Thyroid gland (tissue), 4 donors: Measurements from ENCODE around the gene MRPL12. TPM values are rescaled to one million over a fixed set of nuclear protein-coding genes. Genes with fewer than 3 reads are reported as not detected.
A peak's percentile ranks its signal among the peaks of the same experiment; 100 is the strongest.

Experiments used
- DNase-seq, 2 donors: peaks; one replicate each; pipeline ENCODE4 v3.0.0-alpha.2; 2019
- H3K27ac ChIP-seq, 3 donors: fragments of 200-600 bp; sonication (generic); 1 replicate in 2 of 3; 2 replicates in 1 of 3; pipeline ENCODE4 v1.5.1; 2016 to 2019; ENCODE audit warnings: mild to moderate bottlenecking in 1 of 3, moderate library complexity in 1 of 3
- H3K27me3 ChIP-seq: fragments of 200-600 bp; sonication (generic); one replicate; pipeline ENCODE4 v1.5.1; 2019
- H3K36me3 ChIP-seq, 2 donors: fragments of 200-600 bp; sonication (generic); one replicate each; pipeline ENCODE4 v1.5.1; 2016 to 2019
- H3K4me1 ChIP-seq, 2 donors: fragments of 200-600 bp; sonication (generic); one replicate each; pipeline ENCODE4 v1.5.1; 2017 to 2019
- H3K4me3 ChIP-seq, 3 donors: fragments of 200-600 bp; sonication (generic); replicated peaks in 1 of 3; 1 replicate in 2 of 3; 2 replicates in 1 of 3; pipeline ENCODE4 v1.5.1; 2016; ENCODE audit warnings: mild to moderate bottlenecking in 1 of 3
- H3K9me3 ChIP-seq: fragments of 200-600 bp; sonication (generic); one replicate; pipeline ENCODE4 v1.5.1; 2017
- CTCF ChIP-seq, 6 experiments: fragments of 200-600 bp in 3 of 6; fragments of 450-650 bp in 3 of 6; sonication (generic) in 3 of 6; IDR thresholded peaks; one replicate each; pipeline ENCODE4 v1.5.1; 2016 to 2019; ENCODE audit warnings: antibody characterized with exemption in 6 of 6, mild to moderate bottlenecking in 2 of 6, inconsistent platforms in 1 of 6, moderate library complexity in 1 of 6
- POLR2A ChIP-seq, 2 donors: fragments of 450-650 bp; IDR thresholded peaks; one replicate each; pipeline ENCODE4 v1.6.1; 2017; ENCODE audit warnings: antibody characterized with exemption in 2 of 2, mild to moderate bottlenecking in 2 of 2, moderate library complexity in 1 of 2
- WGBS, 2 donors: methylation state at CpG; one replicate each; pipeline ENCODE4 v1.1.5; 2017; 5-methylcytosine and 5-hydroxymethylcytosine counted together
- intact Hi-C: fragments of 100-400 bp; cut with DNase I; formaldehyde crosslinking; loops from one replicate; pipeline ENCODE4 v1.15.1; 2023
- total RNA-seq, 4 donors: library from RNA; depleted of rRNA; stranded (reverse); fragments of >200 nt; gene quantifications; one replicate each; pipeline ENCODE4 v1.2.3, GENCODE V29; 2016

Gene MRPL12
- total RNA-seq, 4 donors from 2014 or later, result 30.7 to 89.3 (median 46.4) TPM

- TF ChIP-seq CTCF (IDR thresholded peaks at IDR 0.05) (no peak), POLR2A (IDR thresholded peaks at IDR 0.05) (peak in 1 of 2 donors; percentile 80)
- Histone ChIP-seq H3K4me3 (peak within 1 kb of the TSS; percentile 55 to 100 (median 99)), H3K27me3 (no peaks in the 10 kb centered on the region), H3K27ac (peak within 1 kb of the TSS; percentile 42 to 78 (median 54)), H3K9me3 (no peaks in the 10 kb centered on the region), H3K36me3 (peaks cover 2 to 4% of the 10 kb centered on the region in 2 donors), H3K4me1 (peaks cover 16 to 23% of the 10 kb centered on the region in 2 donors)
- WGBS, 2 donors, result 0% methylated on average over 12 to 24 of the region's 96 CpGs
- intact Hi-C loops, result no loop called here
- DNase-seq, result peak; percentile 95 to 96
These were observed 36.6 kb upstream of the MRPL12 start, which contains the start of the genes CCDC137 and OXLD1 for GRCh38 chr17:81666342-81667191. Gene CCDC137, plus strand, starts transcription at chr17:81666737. Its CDS starts 30 bp downstream, at chr17:81666767. Gene OXLD1, minus strand, starts transcription at chr17:81666605. Its CDS starts 28 bp downstream, at chr17:81666577.

GRCh38 chr17:81667754-81668153 is 35.4 kb upstream of the MRPL12 start:
- intact Hi-C loops, result no loop called here
- 82 to 86% methylated on average over 18 of the region's 18 CpGs for WGBS, 2 donors

GRCh38 chr17:81672504-81672903 is 30.7 kb upstream of the MRPL12 start:
- Histone ChIP-seq H3K27me3 (no peaks in the 10 kb centered on the region), H3K36me3 (peaks cover 15 to 26% of the 10 kb centered on the region in 2 donors), H3K9me3 (no peaks in the 10 kb centered on the region), H3K27ac (no peak overlapping the region), H3K4me1 (peaks cover 0 to 10% of the 10 kb centered on the region in 2 donors), H3K4me3 (no peak overlapping the region)
- TF ChIP-seq POLR2A (IDR thresholded peaks at IDR 0.05) (no peak), CTCF (IDR thresholded peaks at IDR 0.05) (no peak)
- no peak for DNase-seq
- intact Hi-C loops, result no loop called here
- WGBS, 2 donors, result 92 to 93% methylated on average over 17 of the region's 18 CpGs

More at GRCh38 chr17:81667754-81668153, 35.4 kb upstream of the MRPL12 start:
- TF ChIP-seq POLR2A (IDR thresholded peaks at IDR 0.05) (no peak), CTCF (IDR thresholded peaks at IDR 0.05) (no peak)
- Histone ChIP-seq H3K4me1 (peaks cover 16 to 23% of the 10 kb centered on the region in 2 donors), H3K27ac (no peak overlapping the region), H3K36me3 (peaks cover 12 to 16% of the 10 kb centered on the region in 2 donors), H3K27me3 (no peaks in the 10 kb centered on the region), H3K4me3 (no peak overlapping the region), H3K9me3 (no peaks in the 10 kb centered on the region)
- DNase-seq, result no peak

GRCh38 chr17:81672954-81673353 is 30.2 kb upstream of the MRPL12 start:
- DNase-seq, result no peak
- Histone ChIP-seq H3K4me3 (no peak overlapping the region), H3K36me3 (peaks cover 15 to 26% of the 10 kb centered on the region in 2 donors), H3K9me3 (no peaks in the 10 kb centered on the region), H3K4me1 (peaks cover 0 to 5% of the 10 kb centered on the region in 2 donors), H3K27ac (no peak overlapping the region), H3K27me3 (no peaks in the 10 kb centered on the region)
- 89 to 93% methylated on average over 8 to 11 of the region's 16 CpGs for WGBS, 2 donors
- TF ChIP-seq CTCF (IDR thresholded peaks at IDR 0.05), result no peak
- no peak for TF ChIP-seq POLR2A (IDR thresholded peaks at IDR 0.05)
- intact Hi-C loops, result no loop called here
